EL (cell line): Measurements from ENCODE around the gene MAPK6.
"Not testable (repeated sequence)": the region's sequence is repeated elsewhere in the genome, so short reads cannot be mapped to it uniquely, and the experiment has no call there.

ENCODE experiments used
- DNase-seq: peaks from one replicate; pipeline ENCODE4 v3.0.0-alpha.2; 2016

The MAPK6 gene

GRCh38 chr15:52083603-52084002, 64.6 kb downstream of the MAPK6 start:
- no peak for DNase-seq

- no peak for DNase-seq
Measured at GRCh38 chr15:52085299-52085698, 66.3 kb downstream of the MAPK6 start.

- DNase-seq = no peak
Measured at GRCh38 chr15:52086011-52086786, 67.2 kb downstream of the MAPK6 start.

GRCh38 chr15:52090193-52090592, 71.2 kb downstream of the MAPK6 start:
- DNase-seq = no peak

- no peak for DNase-seq
Measured at GRCh38 chr15:52093167-52093538, 74.1 kb downstream of the MAPK6 start.

GRCh38 chr15:52093539-52094510, 74.8 kb downstream of the MAPK6 start:
- DNase-seq = peak; percentile 98

- DNase-seq = no peak
Measured at GRCh38 chr15:52094811-52095584, 76.0 kb downstream of the MAPK6 start.

- DNase-seq = peak; percentile 91
Measured at GRCh38 chr15:52095597-52096262, 76.7 kb downstream of the MAPK6 start.

- not testable (repeated sequence) for DNase-seq
Measured at GRCh38 chr15:52096536-52096935, 77.5 kb downstream of the MAPK6 start.

- no peak for DNase-seq
Measured at GRCh38 chr15:52097180-52097579, 78.2 kb downstream of the MAPK6 start.

GRCh38 chr15:52098323-52098722, 79.3 kb downstream of the MAPK6 start:
- DNase-seq = no peak

- DNase-seq = no peak
Measured at GRCh38 chr15:52099651-52100272, 80.7 kb downstream of the MAPK6 start.

- DNase-seq = peak; percentile 95
Measured at GRCh38 chr15:52100807-52101442, 81.9 kb downstream of the MAPK6 start.

GRCh38 chr15:52101542-52102323, 82.7 kb downstream of the MAPK6 start:
- DNase-seq = no peak

- peak; percentile 75 for DNase-seq
Measured at GRCh38 chr15:52102463-52102862, 83.4 kb downstream of the MAPK6 start.

- peak; percentile 93 for DNase-seq
Measured at GRCh38 chr15:52103217-52104207, 84.5 kb downstream of the MAPK6 start.

GRCh38 chr15:52104532-52105004, 85.5 kb downstream of the MAPK6 start:
- DNase-seq = no peak

- no peak for DNase-seq
Measured at GRCh38 chr15:52105846-52106245, 86.8 kb downstream of the MAPK6 start.

- DNase-seq = no peak
Measured at GRCh38 chr15:52106641-52107040, 87.6 kb downstream of the MAPK6 start.
